Hippocampal formation (tissue), 2 donors: Measurements from ENCODE around the gene MYADM.

Experiments
- DNase-seq, 2 donors: peaks; one replicate each; lab custom pipeline; 2025; lab: John Stamatoyannopoulos, UW

Gene MYADM

DNA sequence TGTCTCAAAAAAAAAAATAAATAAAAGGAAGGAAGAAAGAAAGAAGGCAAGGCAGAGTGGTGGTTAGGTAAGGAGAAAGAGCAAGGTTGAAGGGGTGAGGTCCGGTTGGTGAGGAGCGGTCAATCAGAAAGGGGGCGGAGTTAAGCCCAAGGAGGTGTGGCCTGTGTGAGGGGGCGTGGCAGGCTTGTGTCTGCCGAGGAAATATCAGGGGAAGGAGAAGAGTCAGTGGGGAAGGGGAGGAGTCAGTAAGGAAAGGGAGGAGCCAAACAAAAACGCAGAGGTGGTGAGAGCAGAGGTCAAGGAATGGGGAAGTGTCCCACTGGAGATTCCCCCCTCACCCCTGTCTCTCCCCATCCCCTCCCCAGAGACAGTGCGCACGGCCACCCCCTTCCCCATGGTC lies 47.3 kb downstream of the MYADM start:
- DNase-seq, result no peak

DNA sequence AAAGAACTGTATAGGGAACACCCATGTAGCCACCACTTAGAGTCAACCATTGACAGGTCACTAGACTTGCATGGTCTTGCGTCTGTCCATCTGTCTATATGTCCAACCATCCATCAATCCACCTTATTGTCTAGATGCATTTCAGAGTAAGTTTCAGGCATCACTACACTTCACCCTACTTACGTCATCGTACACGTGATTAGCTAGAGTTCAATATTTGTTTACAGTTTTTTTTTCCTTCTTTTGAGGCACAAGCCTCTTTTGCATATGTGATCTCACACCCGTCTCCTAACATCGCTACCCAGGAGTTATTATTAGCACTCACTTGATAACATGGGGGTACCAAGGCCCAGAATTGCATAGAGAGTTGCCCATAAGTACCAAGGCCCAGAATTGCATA lies 48.3 kb downstream of the MYADM start:
- DNase-seq, result no peak

DNA sequence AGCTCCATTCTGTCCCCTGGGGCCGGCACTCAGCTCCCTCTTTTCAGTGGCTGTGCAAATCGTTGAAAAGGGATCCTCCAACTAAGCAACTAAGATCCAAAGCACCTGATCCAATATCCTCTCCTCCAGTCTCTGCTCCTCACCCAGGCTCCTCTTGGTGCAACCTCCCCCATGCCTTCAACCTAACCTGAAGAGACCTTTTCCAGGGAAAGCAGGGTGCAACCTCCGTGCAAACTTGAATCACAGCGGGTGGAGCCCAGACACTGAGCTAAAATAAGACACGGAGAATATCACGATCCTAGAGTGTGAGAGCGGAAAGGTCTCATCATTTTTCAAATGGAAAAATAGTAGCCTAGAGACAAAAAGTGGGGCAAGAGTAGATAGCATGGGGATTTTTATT lies 49.7 kb downstream of the MYADM start:
- DNase-seq, result no peak
